Thymus (tissue), 2 donors: Measurements from ENCODE around the gene SLIT1. TPM values are rescaled to one million over a fixed set of nuclear protein-coding genes. Genes with fewer than 3 reads are reported as not detected.

ENCODE experiments used
- polyA plus RNA-seq: library from polyadenylated mRNA; stranded (reverse); fragments of 200-250 nt; gene quantifications from one replicate; pipeline ENCODE4 v1.2.3, GENCODE V29; 2013
- total RNA-seq: library from RNA; stranded (reverse); fragments of 120-200 nt; gene quantifications from one replicate; pipeline ENCODE4 v1.2.4, GENCODE V29; 2013
- donor health status: healthy.

SLIT1 gene
- total and polyA plus RNA-seq, 2 donors = 1.0 to 5.9 TPM

Other genes with a start within 250 kb of the SLIT1 start
- 18.2 TPM for gene ARHGAP19, start 106.7 kb upstream of the SLIT1 start, total RNA-seq
- gene ARHGAP19, start 106.7 kb upstream of the SLIT1 start, polyA plus RNA-seq = 5.8 TPM
- gene FRAT1, start 133.3 kb upstream of the SLIT1 start, total RNA-seq = 4.7 TPM
- gene FRAT1, start 133.3 kb upstream of the SLIT1 start, polyA plus RNA-seq = 6.3 TPM
- gene FRAT2, start 148.8 kb upstream of the SLIT1 start, total RNA-seq = 17.5 TPM
- 13.1 TPM for gene FRAT2, start 148.8 kb upstream of the SLIT1 start, polyA plus RNA-seq
- 8.5 TPM for gene RRP12, start 215.4 kb upstream of the SLIT1 start, total RNA-seq
- gene RRP12, start 215.4 kb upstream of the SLIT1 start, polyA plus RNA-seq = 18.9 TPM
- 272 TPM for gene PGAM1, start 240.2 kb upstream of the SLIT1 start, total RNA-seq
- gene PGAM1, start 240.2 kb upstream of the SLIT1 start, polyA plus RNA-seq = 104 TPM